ENCODE results near the gene ARHGAP36. TPM values are rescaled to one million over a fixed set of nuclear protein-coding genes. Genes with fewer than 3 reads are reported as not detected.
A peak's percentile ranks its signal among the peaks of the same experiment; 100 is the strongest.

The ARHGAP36 gene, protein sequence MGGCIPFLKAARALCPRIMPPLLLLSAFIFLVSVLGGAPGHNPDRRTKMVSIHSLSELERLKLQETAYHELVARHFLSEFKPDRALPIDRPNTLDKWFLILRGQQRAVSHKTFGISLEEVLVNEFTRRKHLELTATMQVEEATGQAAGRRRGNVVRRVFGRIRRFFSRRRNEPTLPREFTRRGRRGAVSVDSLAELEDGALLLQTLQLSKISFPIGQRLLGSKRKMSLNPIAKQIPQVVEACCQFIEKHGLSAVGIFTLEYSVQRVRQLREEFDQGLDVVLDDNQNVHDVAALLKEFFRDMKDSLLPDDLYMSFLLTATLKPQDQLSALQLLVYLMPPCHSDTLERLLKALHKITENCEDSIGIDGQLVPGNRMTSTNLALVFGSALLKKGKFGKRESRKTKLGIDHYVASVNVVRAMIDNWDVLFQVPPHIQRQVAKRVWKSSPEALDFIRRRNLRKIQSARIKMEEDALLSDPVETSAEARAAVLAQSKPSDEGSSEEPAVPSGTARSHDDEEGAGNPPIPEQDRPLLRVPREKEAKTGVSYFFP
- total RNA-seq (ENCODE audit: low replicate concordance) = 0.22 TPM in 1 of 2 replicates, not detected in the other

DNA sequence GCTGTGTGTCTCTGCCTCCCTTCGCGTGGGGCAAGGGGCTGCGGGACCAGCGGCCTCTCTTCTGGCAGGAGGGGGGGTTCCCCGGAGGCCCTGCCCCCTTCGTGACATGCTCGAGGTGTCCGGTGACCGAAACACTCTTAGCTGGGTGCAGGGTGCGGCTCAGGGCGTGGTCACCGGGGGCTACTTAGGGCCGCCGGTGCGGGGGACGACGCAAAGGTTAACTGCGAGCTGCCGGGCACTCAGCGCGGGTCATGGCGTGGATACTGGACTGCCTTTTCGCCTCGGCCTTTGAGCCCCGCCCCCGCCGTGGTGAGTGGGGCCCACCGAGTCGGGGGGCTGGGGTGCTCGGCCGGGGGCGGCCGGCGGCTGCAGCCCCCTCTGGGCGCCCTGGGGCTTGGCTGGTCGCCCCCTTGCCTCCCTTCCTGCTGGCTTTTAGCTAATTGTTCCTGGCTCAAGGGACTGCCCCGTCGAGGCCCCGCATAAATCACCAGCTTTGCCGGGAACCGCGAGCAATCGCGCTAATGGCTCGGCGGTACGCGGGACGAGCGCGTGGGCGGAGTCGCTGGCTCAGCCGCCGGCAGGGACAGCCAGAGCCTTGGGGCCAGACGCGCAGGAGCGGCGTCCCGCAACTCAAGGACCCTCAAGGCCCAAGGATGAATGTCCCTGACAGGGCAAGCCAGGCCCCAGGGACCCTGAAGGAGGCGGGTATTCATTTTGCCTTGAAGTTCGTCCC is at the start of gene ARHGAP36:
ARHGAP36 (plus strand) TSS at position 211 of the 733 bp plus-strand sequence. CDS start 23,320 bp downstream, outside the sequence.
- H3K79me2 ChIP-seq (ENCODE audit: low read depth) = no peaks in the 10 kb centered on the region
- TF ChIP-seq, protein P1, sequence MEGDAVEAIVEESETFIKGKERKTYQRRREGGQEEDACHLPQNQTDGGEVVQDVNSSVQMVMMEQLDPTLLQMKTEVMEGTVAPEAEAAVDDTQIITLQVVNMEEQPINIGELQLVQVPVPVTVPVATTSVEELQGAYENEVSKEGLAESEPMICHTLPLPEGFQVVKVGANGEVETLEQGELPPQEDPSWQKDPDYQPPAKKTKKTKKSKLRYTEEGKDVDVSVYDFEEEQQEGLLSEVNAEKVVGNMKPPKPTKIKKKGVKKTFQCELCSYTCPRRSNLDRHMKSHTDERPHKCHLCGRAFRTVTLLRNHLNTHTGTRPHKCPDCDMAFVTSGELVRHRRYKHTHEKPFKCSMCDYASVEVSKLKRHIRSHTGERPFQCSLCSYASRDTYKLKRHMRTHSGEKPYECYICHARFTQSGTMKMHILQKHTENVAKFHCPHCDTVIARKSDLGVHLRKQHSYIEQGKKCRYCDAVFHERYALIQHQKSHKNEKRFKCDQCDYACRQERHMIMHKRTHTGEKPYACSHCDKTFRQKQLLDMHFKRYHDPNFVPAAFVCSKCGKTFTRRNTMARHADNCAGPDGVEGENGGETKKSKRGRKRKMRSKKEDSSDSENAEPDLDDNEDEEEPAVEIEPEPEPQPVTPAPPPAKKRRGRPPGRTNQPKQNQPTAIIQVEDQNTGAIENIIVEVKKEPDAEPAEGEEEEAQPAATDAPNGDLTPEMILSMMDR (IDR thresholded peaks at IDR 0.05) = no peak
- TF ChIP-seq EZH2phosphoT487 (IDR thresholded peaks at IDR 0.05) (peak; percentile 40), EZH2 (IDR thresholded peaks at IDR 0.05) (peak; percentile 70)
- no peak within 1 kb of the TSS for H3K9ac ChIP-seq
- no peaks in the 10 kb centered on the region for H3F3A ChIP-seq (ENCODE audit: low read depth)
- H3K27me3 ChIP-seq = peaks cover 61% of the 10 kb centered on the region
- no peaks in the 10 kb centered on the region for H3K4me1 ChIP-seq
- no peaks in the 10 kb centered on the region for H3K36me3 ChIP-seq
- H2AFZ ChIP-seq (replicated peaks) = no peak within 1 kb of the TSS
- Mint-ChIP-seq H3K27me3 (ENCODE audit: insufficient read depth, low read depth) (peaks cover 34% of the 10 kb centered on the region), H3K4me1 (peaks cover 8% of the 10 kb centered on the region), H3K27ac (no peak within 1 kb of the TSS), H3K4me3 (peak within 1 kb of the TSS; percentile 75), H3K9me3 (no peaks in the 10 kb centered on the region), H3K36me3 (no peaks in the 10 kb centered on the region)
- H3K4me2 ChIP-seq = peak within 1 kb of the TSS; percentile 76
- peak within 1 kb of the TSS; percentile 40 for H3K4me3 ChIP-seq
- no peaks in the 10 kb centered on the region for H3K9me3 ChIP-seq (ENCODE audit: low read depth)
- DNase-seq (ENCODE audit: low spot score) = peak; percentile 56
- H4K20me1 ChIP-seq (ENCODE audit: low read depth) = peaks cover 2% of the 10 kb centered on the region
- H3K27ac ChIP-seq = no peak within 1 kb of the TSS

DNA sequence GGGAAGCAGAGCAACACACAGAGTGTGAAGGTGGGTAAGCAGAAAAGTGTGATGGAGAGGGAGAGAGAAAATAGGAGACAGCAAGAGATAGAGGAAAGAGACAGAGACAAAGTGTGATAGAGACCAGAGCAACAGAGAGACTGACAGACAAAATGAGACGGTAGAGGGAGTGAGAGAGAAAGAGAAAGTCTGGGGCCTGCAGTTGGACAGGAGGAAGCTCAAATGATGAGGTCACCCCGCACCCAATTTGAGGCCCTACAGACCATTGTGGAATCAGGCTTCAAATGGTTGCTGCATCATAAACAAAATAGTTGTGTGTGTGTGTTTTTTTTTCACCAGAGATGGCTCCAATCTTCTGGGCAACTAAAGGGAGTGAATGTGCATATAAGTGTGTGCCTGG is 48.0 kb upstream of the ARHGAP36 start:
- no peak overlapping the region for H3K27ac Mint-ChIP-seq
- H3K4me3 ChIP-seq = no peak overlapping the region
- H3K9me3 ChIP-seq (ENCODE audit: low read depth) = no peaks in the 10 kb centered on the region
- H3K9ac ChIP-seq = no peak overlapping the region
- TF ChIP-seq, protein P1 (IDR thresholded peaks at IDR 0.05) = no peak
- H3K27me3 ChIP-seq = no peaks in the 10 kb centered on the region
- no peak overlapping the region for H3K27ac ChIP-seq
- no peak overlapping the region for H2AFZ ChIP-seq (replicated peaks)
- no peaks in the 10 kb centered on the region for H3K4me1 ChIP-seq
- H3K79me2 ChIP-seq (ENCODE audit: low read depth) = no peaks in the 10 kb centered on the region
- no peaks in the 10 kb centered on the region for H3K36me3 ChIP-seq
- no peaks in the 10 kb centered on the region for H3K27me3 Mint-ChIP-seq (ENCODE audit: insufficient read depth, low read depth)
- DNase-seq (ENCODE audit: low spot score) = no peak
- no peak overlapping the region for H3K4me2 ChIP-seq
- H3K4me1 Mint-ChIP-seq = no peaks in the 10 kb centered on the region
- H3K4me3 Mint-ChIP-seq = no peak overlapping the region
- H3K9me3 Mint-ChIP-seq = no peaks in the 10 kb centered on the region
- no peaks in the 10 kb centered on the region for H3F3A ChIP-seq (ENCODE audit: low read depth)
- H4K20me1 ChIP-seq (ENCODE audit: low read depth) = no peaks in the 10 kb centered on the region
- no peaks in the 10 kb centered on the region for H3K36me3 Mint-ChIP-seq

DNA sequence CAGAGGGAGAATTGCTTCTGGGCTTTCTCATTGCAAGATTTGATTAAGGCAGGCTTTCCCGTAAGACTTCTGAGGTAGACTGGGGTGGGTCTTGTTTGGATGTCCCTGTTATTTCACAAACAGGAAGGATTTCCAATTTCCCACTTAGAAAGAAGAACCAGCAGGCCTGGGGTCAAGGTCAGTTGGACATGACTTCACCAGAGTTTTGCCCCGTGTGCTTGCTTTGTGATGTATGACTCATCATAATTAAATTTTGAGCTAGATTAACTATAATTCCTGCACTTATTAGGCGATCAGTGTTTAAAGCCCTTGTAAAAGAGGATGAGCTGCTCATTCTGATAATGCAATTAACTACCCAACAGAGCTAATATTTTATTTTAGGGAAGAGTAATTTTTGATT is 32.8 kb upstream of the ARHGAP36 start:
- Mint-ChIP-seq H3K4me1 (no peaks in the 10 kb centered on the region), H3K4me3 (no peak overlapping the region), H3K9me3 (no peaks in the 10 kb centered on the region), H3K27ac (no peak overlapping the region), H3K27me3 (ENCODE audit: insufficient read depth, low read depth) (no peaks in the 10 kb centered on the region), H3K36me3 (no peaks in the 10 kb centered on the region)
- H3K4me2 ChIP-seq = no peak overlapping the region
- TF ChIP-seq EZH2 (IDR thresholded peaks at IDR 0.05) = no peak
- TF ChIP-seq, protein P1 (IDR thresholded peaks at IDR 0.05) = no peak
- no peak for TF ChIP-seq EZH2phosphoT487 (IDR thresholded peaks at IDR 0.05)
- no peak overlapping the region for H2AFZ ChIP-seq (replicated peaks)
- H3K27me3 ChIP-seq = peaks cover 13% of the 10 kb centered on the region
- DNase-seq (ENCODE audit: low spot score) = no peak
- H3K4me1 ChIP-seq = no peaks in the 10 kb centered on the region
- no peak overlapping the region for H3K27ac ChIP-seq
- H3K79me2 ChIP-seq (ENCODE audit: low read depth) = no peaks in the 10 kb centered on the region
- no peaks in the 10 kb centered on the region for H3F3A ChIP-seq (ENCODE audit: low read depth)
- H3K36me3 ChIP-seq = no peaks in the 10 kb centered on the region
- H4K20me1 ChIP-seq (ENCODE audit: low read depth) = no peaks in the 10 kb centered on the region
- no peak overlapping the region for H3K4me3 ChIP-seq
- peaks cover 2% of the 10 kb centered on the region for H3K9me3 ChIP-seq (ENCODE audit: low read depth)
- H3K9ac ChIP-seq = no peak overlapping the region
